Activated CD8-positive, alpha-beta T cell treated with anti-CD3 and anti-CD28 coated beads for 36 hours (primary cell): ENCODE data around the gene FAM240B. TPM values are rescaled to one million over a fixed set of nuclear protein-coding genes. Genes with fewer than 3 reads are reported as not detected.

Source experiments
- ATAC-seq: fragments of 200-7000 bp; cut with Tn5 transposase; one replicate; pipeline ENCODE4 v1.10.0; 2021; ENCODE audit warnings: mild to moderate bottlenecking, moderate library complexity
- CTCF ChIA-PET: fragments of 350-600 bp; sonication (Branson Sonifier 250); formaldehyde crosslinking; loops from one replicate; lab custom pipeline; 2021; ENCODE audit warnings: antibody characterized with exemption; lab: Charles Lee
- POLR2A ChIA-PET: fragments of 350-600 bp; sonication (Branson Sonifier 250); formaldehyde crosslinking; loops from one replicate; lab custom pipeline; 2021; ENCODE audit warnings: antibody characterized with exemption; lab: Charles Lee
- DNase-seq: peaks from one replicate; pipeline ENCODE4 v3.0.0-alpha.2; 2020
- H3K27ac Mint-ChIP-seq: one replicate; pipeline ENCODE4 v1.8.0; 2021; ENCODE audit warnings: mild to moderate bottlenecking, mixed read lengths
- H3K27me3 Mint-ChIP-seq: one replicate; pipeline ENCODE4 v1.8.0; 2021; ENCODE audit warnings: mixed read lengths
- H3K36me3 Mint-ChIP-seq: one replicate; pipeline ENCODE4 v1.8.0; 2021; ENCODE audit warnings: low read depth, mixed read lengths
- H3K4me1 Mint-ChIP-seq: one replicate; pipeline ENCODE4 v1.8.0; 2021; ENCODE audit warnings: low read depth, mixed read lengths
- H3K4me3 Mint-ChIP-seq: one replicate; pipeline ENCODE4 v1.8.0; 2021; ENCODE audit warnings: mild to moderate bottlenecking, moderate library complexity, mixed read lengths
- H3K9me3 Mint-ChIP-seq: one replicate; pipeline ENCODE4 v1.8.0; 2021; ENCODE audit warnings: mixed read lengths
- intact Hi-C: fragments of 100-400 bp; cut with micrococcal nuclease; formaldehyde crosslinking; loops from one replicate; pipeline ENCODE4 v1.10.0; 2022
- total RNA-seq, 2 experiments: library from RNA; stranded (reverse); gene quantifications; one replicate each; pipeline ENCODE4 v1.2.3, GENCODE V29; 2021
- TF ChIP-seq, protein P1 (sequence below): fragments of 200-600 bp; IDR thresholded peaks from one replicate; pipeline ENCODE4 v1.8.0; 2022; ENCODE audit warnings: antibody characterized with exemption, mild to moderate bottlenecking

Gene FAM240B
- total RNA-seq, 2 experiments from 2014 or later, result not detected

GRCh38 chr9:38670542-38671371 lies 49.2 kb downstream of the FAM240B start:
- Mint-ChIP-seq H3K4me1 (peaks cover 8% of the 10 kb centered on the region), H3K27me3 (peaks cover 3% of the 10 kb centered on the region), H3K36me3 (no peaks in the 10 kb centered on the region), H3K27ac (no peak overlapping the region), H3K9me3 (no peaks in the 10 kb centered on the region), H3K4me3 (no peak overlapping the region)
- ChIA-PET POLR2A (no interaction called here), CTCF (no interaction called here)
- intact Hi-C loops, result no loop called here
- no peak for ATAC-seq
- DNase-seq, result no peak
- TF ChIP-seq, protein P1, sequence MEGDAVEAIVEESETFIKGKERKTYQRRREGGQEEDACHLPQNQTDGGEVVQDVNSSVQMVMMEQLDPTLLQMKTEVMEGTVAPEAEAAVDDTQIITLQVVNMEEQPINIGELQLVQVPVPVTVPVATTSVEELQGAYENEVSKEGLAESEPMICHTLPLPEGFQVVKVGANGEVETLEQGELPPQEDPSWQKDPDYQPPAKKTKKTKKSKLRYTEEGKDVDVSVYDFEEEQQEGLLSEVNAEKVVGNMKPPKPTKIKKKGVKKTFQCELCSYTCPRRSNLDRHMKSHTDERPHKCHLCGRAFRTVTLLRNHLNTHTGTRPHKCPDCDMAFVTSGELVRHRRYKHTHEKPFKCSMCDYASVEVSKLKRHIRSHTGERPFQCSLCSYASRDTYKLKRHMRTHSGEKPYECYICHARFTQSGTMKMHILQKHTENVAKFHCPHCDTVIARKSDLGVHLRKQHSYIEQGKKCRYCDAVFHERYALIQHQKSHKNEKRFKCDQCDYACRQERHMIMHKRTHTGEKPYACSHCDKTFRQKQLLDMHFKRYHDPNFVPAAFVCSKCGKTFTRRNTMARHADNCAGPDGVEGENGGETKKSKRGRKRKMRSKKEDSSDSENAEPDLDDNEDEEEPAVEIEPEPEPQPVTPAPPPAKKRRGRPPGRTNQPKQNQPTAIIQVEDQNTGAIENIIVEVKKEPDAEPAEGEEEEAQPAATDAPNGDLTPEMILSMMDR, result no peak

DNA sequence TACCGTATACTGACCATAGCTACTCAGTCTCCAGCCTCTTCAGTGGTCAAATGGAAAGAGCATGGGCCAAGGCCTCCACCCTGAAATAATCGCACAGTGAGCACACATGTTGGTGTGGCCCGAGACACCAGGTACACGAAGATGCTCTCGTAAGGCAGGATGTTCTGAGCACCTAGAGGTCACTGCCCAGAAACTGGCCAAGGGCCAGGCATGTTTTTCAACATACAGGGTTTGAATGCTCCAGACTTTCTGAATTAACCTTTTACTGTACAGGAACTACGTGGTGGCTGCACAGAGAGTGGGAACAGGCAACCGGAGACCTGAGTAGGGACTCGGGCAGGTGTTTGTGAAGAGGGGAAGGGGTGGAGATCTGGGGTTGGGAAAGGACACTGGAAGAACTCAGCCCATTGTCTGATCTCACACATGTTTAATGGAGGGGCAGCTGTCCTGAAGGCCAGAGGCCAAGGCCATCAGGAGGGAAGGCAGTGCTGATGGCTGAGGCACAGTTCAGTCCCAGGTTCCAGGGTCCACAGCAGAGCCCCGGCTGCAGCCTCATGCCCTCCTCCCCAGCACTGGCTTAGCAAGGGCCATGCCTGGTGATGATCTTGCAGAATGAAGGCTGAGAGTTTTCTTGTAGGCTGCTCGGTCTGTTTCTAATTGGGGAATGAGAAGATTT lies 51.0 kb downstream of the FAM240B start:
- Mint-ChIP-seq H3K4me1 (peaks cover 8% of the 10 kb centered on the region), H3K9me3 (no peaks in the 10 kb centered on the region), H3K27ac (no peak overlapping the region), H3K27me3 (peaks cover 9% of the 10 kb centered on the region), H3K4me3 (no peak overlapping the region), H3K36me3 (no peaks in the 10 kb centered on the region)
- ATAC-seq (no peak), DNase-seq (no peak)
- CTCF ChIA-PET, result no interaction called here
- POLR2A ChIA-PET, result no interaction called here
- intact Hi-C loops, result loop anchor here (10.0 kb wide), 1 partner anchor 66 kb away; no protein-coding TSS in a partner anchor
- TF ChIP-seq, protein P1, result no peak

- Mint-ChIP-seq H3K9me3 (no peaks in the 10 kb centered on the region), H3K4me3 (no peak overlapping the region), H3K36me3 (no peaks in the 10 kb centered on the region), H3K4me1 (no peaks in the 10 kb centered on the region), H3K27me3 (peaks cover 14% of the 10 kb centered on the region), H3K27ac (no peak overlapping the region)
- CTCF ChIA-PET, result no interaction called here
- DNase-seq, result no peak
- no peak for ATAC-seq
- TF ChIP-seq, protein P1, result no peak
- intact Hi-C loops, result loop anchor here (10.0 kb wide), 1 partner anchor 72 kb away; no protein-coding TSS in a partner anchor
- POLR2A ChIA-PET, result no interaction called here
These were observed 57.0 kb downstream of the FAM240B start for GRCh38 chr9:38662763-38663593.

DNA sequence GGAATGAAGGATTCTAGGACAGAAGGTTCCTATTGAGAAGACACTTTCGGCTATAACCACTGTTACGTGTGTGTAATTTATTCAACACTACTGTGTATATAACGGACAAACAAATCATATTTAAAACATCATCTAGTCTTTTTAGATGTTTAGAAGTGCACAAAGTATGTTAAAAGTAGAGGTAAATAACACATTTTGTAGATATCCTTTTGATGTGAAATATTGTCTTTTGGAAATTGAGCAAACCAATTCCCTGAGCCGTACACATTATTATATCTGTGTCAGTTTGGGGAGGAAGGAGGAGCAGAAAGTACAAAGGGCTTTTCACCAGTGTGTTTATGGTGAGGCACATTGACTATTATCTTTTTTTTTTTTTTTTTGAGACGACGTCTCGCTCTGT lies 60.4 kb downstream of the FAM240B start:
- no peak for ATAC-seq
- Mint-ChIP-seq H3K9me3 (no peaks in the 10 kb centered on the region), H3K4me3 (no peak overlapping the region), H3K27me3 (peaks cover 14% of the 10 kb centered on the region), H3K36me3 (no peaks in the 10 kb centered on the region), H3K4me1 (no peaks in the 10 kb centered on the region), H3K27ac (no peak overlapping the region)
- CTCF ChIA-PET, result no interaction called here
- TF ChIP-seq, protein P1, result no peak
- DNase-seq, result no peak
- POLR2A ChIA-PET, result no interaction called here
- intact Hi-C loops, result loop anchor here (10.0 kb wide), 1 partner anchor 45 kb away; no protein-coding TSS in a partner anchor
